HepG2 (cell line): ENCODE results near the gene MARK2. TPM values are rescaled to one million over a fixed set of nuclear protein-coding genes. Genes with fewer than 3 reads are reported as not detected.

ENCODE experiments used
- ATAC-seq: fragments of 200-7000 bp; cut with Tn5 transposase; 3 replicates; pipeline ENCODE4 v1.9.1; 2020; ENCODE audit warnings: mild to moderate bottlenecking, moderate library complexity
- BruUV-seq: library from RNA; stranded (reverse); fragments of 400-500 nt; replicated peaks from 2 replicates; lab custom pipeline; 2021; lab: Mats Ljungman, UMichigan
- CTCF ChIA-PET: fragments of 300-600 bp; formaldehyde crosslinking; extraction: SDS; loops from one replicate; lab custom pipeline; 2021; ENCODE audit warnings: low total read pairs, inconsistent platforms, low intra/inter-chr PET ratio; lab: Yijun Ruan, JAX
- POLR2A ChIA-PET: fragments of 350-600 bp; sonication (Branson Sonifier 250); formaldehyde crosslinking; loops from one replicate; lab custom pipeline; 2020; ENCODE audit warnings: antibody characterized with exemption, inconsistent platforms; lab: Yijun Ruan, JAX
- DNase-seq: peaks from one replicate; pipeline ENCODE4 v3.0.0-alpha.2; 2015; ENCODE audit warnings: low spot score
- FAIRE-seq: peaks from 3 replicates; lab custom pipeline; 2011; peaks lifted over from hg19 to GRCh38; lab: Jason Lieb, UNC
- H2AFZ ChIP-seq: one replicate; pipeline ENCODE4 v1.6.1; 2011; ENCODE audit warnings: low read length, inconsistent platforms
- H3K27ac ChIP-seq: fragments of 300-600 bp; 3 replicates; pipeline ENCODE4 v1.8.0; 2011; ENCODE audit warnings: mixed run types, mild to moderate bottlenecking, mixed read lengths, low read length, inconsistent platforms; ENCODE audit not compliant: insufficient read depth; ENCODE audit errors: extremely low read length
- H3K27me3 ChIP-seq, 2 experiments: fragments of 200-600 bp in 1 of 2; 2 replicates in 1 of 2; 3 replicates in 1 of 2; pipeline versions ENCODE4 v1.6.0 to v1.8.0; 2011; ENCODE audit warnings: low read length in 2 of 2, mild to moderate bottlenecking in 2 of 2, moderate library complexity in 2 of 2, inconsistent platforms in 1 of 2; ENCODE audit not compliant: insufficient read depth in 2 of 2, control insufficient read depth in 1 of 2
- H3K36me3 ChIP-seq, 2 experiments: fragments of 200-600 bp in 1 of 2; replicated peaks in 1 of 2; 2 replicates in 1 of 2; 3 replicates in 1 of 2; pipeline versions ENCODE4 v1.5.1 to v1.8.0; 2011; ENCODE audit warnings: low read length in 2 of 2, inconsistent platforms in 1 of 2; ENCODE audit not compliant: insufficient read depth in 2 of 2, control insufficient read depth in 1 of 2
- H3K4me1 ChIP-seq: 2 replicates; pipeline ENCODE4 v1.5.1; 2012; ENCODE audit warnings: low read length, inconsistent platforms; ENCODE audit not compliant: insufficient read depth
- H3K4me2 ChIP-seq: 2 replicates; pipeline ENCODE4 v1.6.0; 2011; ENCODE audit warnings: low read depth, low read length, inconsistent platforms
- H3K4me3 ChIP-seq, 3 experiments: fragments of 200-600 bp in 1 of 3; sonication (generic), shearing (Covaris generic) in 1 of 3; replicated peaks in 1 of 3; 2 replicates each; pipeline ENCODE4 v1.5.1; 2011 to 2016; ENCODE audit warnings: low read length in 3 of 3, inconsistent platforms in 2 of 3, low read depth in 2 of 3, mild to moderate bottlenecking in 2 of 3, control low read depth in 1 of 3, mixed read lengths in 1 of 3; ENCODE audit not compliant: insufficient read depth in 1 of 3
- H3K79me2 ChIP-seq: one replicate; pipeline ENCODE4 v1.6.1; 2011; ENCODE audit warnings: low read length, inconsistent platforms; ENCODE audit not compliant: insufficient read depth
- H3K9ac ChIP-seq: 2 replicates; pipeline ENCODE4 v1.6.0; 2011; ENCODE audit warnings: mild to moderate bottlenecking, low read depth, low read length, inconsistent platforms; ENCODE audit not compliant: insufficient read depth
- H3K9me3 ChIP-seq: 2 replicates; pipeline ENCODE4 v1.5.1; 2012; ENCODE audit warnings: mild to moderate bottlenecking, low read length
- H4K20me1 ChIP-seq: 2 replicates; pipeline ENCODE4 v1.6.0; 2011; ENCODE audit warnings: inconsistent platforms, mild to moderate bottlenecking, low read length, moderate library complexity; ENCODE audit not compliant: insufficient read depth
- DRAP1 ChIP-seq: IDR thresholded peaks from 2 replicates; pipeline ENCODE4 v1.6.1; 2016; ENCODE audit warnings: missing genetic modification reagents, missing compliant biosample characterization
- FOXP1 ChIP-seq, 2 experiments: fragments of 450-650 bp in 1 of 2; IDR thresholded peaks; 2 replicates each; pipeline ENCODE4 v1.6.1; 2017 to 2018; ENCODE audit warnings: antibody characterized with exemption in 1 of 2
- GTF3A ChIP-seq: sonication (generic); formaldehyde crosslinking; conservative IDR thresholded peaks from 2 replicates; pipeline ENCODE4 v1.4.0; 2020; ENCODE audit warnings: mild to moderate bottlenecking, missing genetic modification reagents
- KLF9 ChIP-seq: IDR thresholded peaks from 2 replicates; pipeline ENCODE4 v1.6.1; 2016; ENCODE audit warnings: low read depth
- MEIS2 ChIP-seq: sonication (generic); formaldehyde crosslinking; IDR thresholded peaks from 2 replicates; pipeline ENCODE4 v1.9.0; 2021; ENCODE audit warnings: mild to moderate bottlenecking, missing genetic modification reagents
- NFAT5 ChIP-seq: sonication (generic); formaldehyde crosslinking; IDR thresholded peaks from 2 replicates; pipeline ENCODE4 v1.4.0; 2020; ENCODE audit warnings: missing genetic modification reagents
- NKX3-1 ChIP-seq: sonication (generic); formaldehyde crosslinking; IDR thresholded peaks from 2 replicates; pipeline ENCODE4 v1.5.0; 2020; ENCODE audit warnings: missing genetic modification reagents
- REST ChIP-seq, 2 experiments: IDR thresholded peaks; 2 replicates each; pipeline ENCODE4 v1.6.1; 2011 to 2012; ENCODE audit warnings: low read length in 2 of 2, borderline replicate concordance in 1 of 2, low read depth in 1 of 2, mild to moderate bottlenecking in 1 of 2, moderate library complexity in 1 of 2
- SMAD1 ChIP-seq: sonication (generic); formaldehyde crosslinking; IDR thresholded peaks from 2 replicates; pipeline ENCODE4 v1.4.0; 2020; ENCODE audit warnings: missing genetic modification reagents, low read depth, mild to moderate bottlenecking, borderline replicate concordance
- SRF ChIP-seq: IDR thresholded peaks from 2 replicates; pipeline ENCODE4 v1.6.1; 2011; ENCODE audit warnings: mild to moderate bottlenecking, low read depth, low read length, moderate library complexity
- ZKSCAN8 ChIP-seq: IDR thresholded peaks from 2 replicates; pipeline ENCODE4 v1.6.1; 2016; ENCODE audit warnings: borderline replicate concordance, missing genetic modification reagents, missing compliant biosample characterization
- ZNF10 ChIP-seq: sonication (generic); formaldehyde crosslinking; IDR thresholded peaks from 2 replicates; pipeline ENCODE4 v1.4.0; 2020; ENCODE audit warnings: mild to moderate bottlenecking, low read depth, missing genetic modification reagents, borderline replicate concordance
- ZNF644 ChIP-seq: IDR thresholded peaks from 2 replicates; pipeline ENCODE4 v1.6.1; 2016; ENCODE audit warnings: low read depth
- ZNF660 ChIP-seq: sonication (generic); formaldehyde crosslinking; IDR thresholded peaks from 2 replicates; pipeline ENCODE4 v1.5.1; 2020; ENCODE audit warnings: mild to moderate bottlenecking, low read depth, missing genetic modification reagents, borderline replicate concordance
- ZNF740 ChIP-seq: sonication (generic); formaldehyde crosslinking; IDR thresholded peaks from 2 replicates; pipeline ENCODE4 v1.4.0; 2020; ENCODE audit warnings: missing genetic modification reagents
- WGBS: methylation state at CpG from one replicate; pipeline ENCODE4 v1.1.6; 2017; ENCODE audit warnings: low lambda C conversion rate; 5-methylcytosine and 5-hydroxymethylcytosine counted together
- in situ Hi-C: cut with HindIII; loops from 2 replicates; pipeline ENCODE4 v1.10.0; 2017; ENCODE audit warnings: low pct_unique_long_range_greater_than_20kb; ENCODE audit not compliant: extremely low pct_ligation_motif_present
- intact Hi-C: fragments of 100-400 bp; cut with micrococcal nuclease; formaldehyde crosslinking; loops from one replicate; pipeline ENCODE4 v1.10.0; 2022; ENCODE audit not compliant: unreplicated experiment
- polyA plus RNA-seq, 8 experiments: library from polyadenylated mRNA; depleted of rRNA in 3 of 8; stranded (reverse) in 7 of 8; unstranded in 1 of 8; fragments of >200 nt; fragmentation: Illumina TruSeq in 4 of 8; extraction: Trizol in 4 of 8; gene quantifications; 2 replicates each; pipeline versions ENCODE4 v1.2.1 to v1.2.3, GENCODE V29; 2011 to 2016; ENCODE audit warnings: low read depth in 4 of 8, missing spikeins in 1 of 8, mixed read lengths in 1 of 8; ENCODE audit not compliant: insufficient read depth in 1 of 8
- total RNA-seq, 5 experiments: library from RNA; depleted of rRNA; stranded (reverse); fragments of >200 nt; fragmentation: Illumina TruSeq; extraction: Trizol; gene quantifications; 2 replicates each; pipeline ENCODE4 v1.2.3, GENCODE V29; 2016; ENCODE audit warnings: low read depth in 1 of 5

MARK2 gene
- total and polyA plus RNA-seq, 2 of the 13 experiments (the other 11 are each of a cell fraction or from before 2014, with no cell fraction given): 13.5 to 13.9 TPM

- Histone ChIP-seq H3K27ac (no peak overlapping the region), H3K4me1 (peaks cover 44% of the 10 kb centered on the region), H4K20me1 (no peaks in the 10 kb centered on the region), H3K9ac (no peak overlapping the region), H3K27me3 (peaks cover 0 to 4% of the 10 kb centered on the region in 2 experiments; a peak in 2 of 5 replicates), H2AFZ (no peak overlapping the region), H3K36me3 (no peaks in the 10 kb centered on the region), H3K4me3 (peak overlapping the region; percentile 59 to 84 (median 76)), H3K79me2 (no peaks in the 10 kb centered on the region), H3K4me2 (peak overlapping the region; percentile 74), H3K9me3 (no peaks in the 10 kb centered on the region)
- 7% methylated on average over 4 of the region's 14 CpGs for WGBS
- ATAC-seq: peak; percentile 19
- ChIA-PET POLR2A (interaction anchor here (1.4 to 2.0 kb wide), 4 partner anchors 33 to 154 kb away, joined by 5 to 7 read pairs (median 6); partner anchors contain the start of gene COX8A), CTCF (interaction anchor here (0.8 to 1.3 kb wide), 2 partner anchors 82 to 84 kb away, joined by 3 to 9 read pairs; partner anchors contain the start of gene MARK2)
- intact Hi-C loops: no loop called here
- no TSS peak for BruUV-seq
- in situ Hi-C loops: no loop called here
- FAIRE-seq: no peak
- DNase-seq: no peak
- TF ChIP-seq KLF9 (CRISPR knock-in tag) (no peak), SRF (no peak), DRAP1 (no peak), ZNF740 (CRISPR knock-in tag) (no peak), ZNF644 (CRISPR knock-in tag) (peak; percentile 62), ZKSCAN8 (CRISPR knock-in tag) (0 out of 2 replicates have a peak, but pooled peaks have one; percentile 40), NFAT5 (CRISPR knock-in tag) (no peak), ZNF660 (no peak), MEIS2 (CRISPR knock-in tag) (no peak), ZNF10 (CRISPR knock-in tag) (no peak), SMAD1 (no peak), NKX3-1 (CRISPR knock-in tag) (no peak), REST (IDR thresholded peaks at IDR 0.05; ENCODE audit: borderline replicate concordance in 1 of 2, low read depth in 1 of 2, low read length in 2 of 2) (no peak), FOXP1 (IDR thresholded peaks at IDR 0.05) (no peak), FOXP1 (CRISPR knock-in tag; IDR thresholded peaks at IDR 0.05) (no peak), GTF3A (CRISPR knock-in tag) (no peak)
These were observed 82.1 kb downstream of the MARK2 start for GRCh38 chr11:63920939-63921417.
